Thoracic aorta (tissue), 2 donors: ENCODE measurements around the gene PLXNA3. TPM values are rescaled to one million over a fixed set of nuclear protein-coding genes. Genes with fewer than 3 reads are reported as not detected.

Source experiments
- ATAC-seq: fragments of 150-250 bp; one replicate; pipeline ENCODE4 v1.8.0; 2017; ENCODE audit warnings: low read depth; ENCODE audit not compliant: insufficient number of reproducible peaks, low FRiP score
- DNase-seq: peaks from one replicate; pipeline ENCODE4 v3.0.0-alpha.2; 2020; ENCODE audit warnings: low spot score
- H3K27ac ChIP-seq, 2 donors: fragments of 200-600 bp; sonication (generic); 1 replicate in 1 of 2; 2 replicates in 1 of 2; pipeline ENCODE4 v1.5.1; 2016; ENCODE audit warnings: mild to moderate bottlenecking in 2 of 2, moderate library complexity in 2 of 2
- H3K27me3 ChIP-seq: fragments of 200-600 bp; sonication (generic); replicated peaks from 2 replicates; pipeline ENCODE4 v1.6.0; 2016; ENCODE audit warnings: mild to moderate bottlenecking; ENCODE audit not compliant: insufficient read depth
- H3K36me3 ChIP-seq: fragments of 200-600 bp; sonication (generic); one replicate; pipeline ENCODE4 v1.5.1; 2016
- H3K4me1 ChIP-seq, 2 donors: fragments of 200-600 bp; sonication (generic); 1 replicate in 1 of 2; 2 replicates in 1 of 2; pipeline versions ENCODE4 v1.5.1 to v1.6.0; 2016; ENCODE audit warnings: low read depth in 2 of 2, mild to moderate bottlenecking in 1 of 2; ENCODE audit not compliant: control insufficient read depth in 1 of 2
- H3K4me3 ChIP-seq: fragments of 200-600 bp; sonication (generic); 2 replicates; pipeline ENCODE4 v1.5.1; 2016; ENCODE audit warnings: mild to moderate bottlenecking
- H3K9me3 ChIP-seq: fragments of 200-600 bp; sonication (generic); 2 replicates; pipeline ENCODE4 v1.5.1; 2016
- CTCF ChIP-seq: fragments of 200-600 bp; sonication (generic); IDR thresholded peaks from one replicate; pipeline ENCODE4 v1.5.1; 2019; ENCODE audit warnings: antibody characterized with exemption
- total RNA-seq, 2 donors: library from RNA; depleted of rRNA; stranded (reverse); fragments of >200 nt; gene quantifications; one replicate each; pipeline versions ENCODE4 v1.1.0 to v1.2.3, GENCODE V29; 2016

The PLXNA3 gene
- total RNA-seq, 2 donors from 2014 or later = 39.3 to 40.9 TPM

GRCh38 chrX:154436374-154436982 lies 21.6 kb upstream of the PLXNA3 start:
- no peak for TF ChIP-seq CTCF
- H3K27ac ChIP-seq = peak overlapping the region; percentile 71 to 72
- H3K4me1 ChIP-seq = peaks cover 0 to 13% of the 10 kb centered on the region in 2 donors
- DNase-seq (no peak), ATAC-seq (no peak)
- peak overlapping the region; percentile 78 for H3K4me3 ChIP-seq
- no peaks in the 10 kb centered on the region for H3K36me3 ChIP-seq
- H3K27me3 ChIP-seq = no peaks in the 10 kb centered on the region
- H3K9me3 ChIP-seq = no peaks in the 10 kb centered on the region

DNA sequence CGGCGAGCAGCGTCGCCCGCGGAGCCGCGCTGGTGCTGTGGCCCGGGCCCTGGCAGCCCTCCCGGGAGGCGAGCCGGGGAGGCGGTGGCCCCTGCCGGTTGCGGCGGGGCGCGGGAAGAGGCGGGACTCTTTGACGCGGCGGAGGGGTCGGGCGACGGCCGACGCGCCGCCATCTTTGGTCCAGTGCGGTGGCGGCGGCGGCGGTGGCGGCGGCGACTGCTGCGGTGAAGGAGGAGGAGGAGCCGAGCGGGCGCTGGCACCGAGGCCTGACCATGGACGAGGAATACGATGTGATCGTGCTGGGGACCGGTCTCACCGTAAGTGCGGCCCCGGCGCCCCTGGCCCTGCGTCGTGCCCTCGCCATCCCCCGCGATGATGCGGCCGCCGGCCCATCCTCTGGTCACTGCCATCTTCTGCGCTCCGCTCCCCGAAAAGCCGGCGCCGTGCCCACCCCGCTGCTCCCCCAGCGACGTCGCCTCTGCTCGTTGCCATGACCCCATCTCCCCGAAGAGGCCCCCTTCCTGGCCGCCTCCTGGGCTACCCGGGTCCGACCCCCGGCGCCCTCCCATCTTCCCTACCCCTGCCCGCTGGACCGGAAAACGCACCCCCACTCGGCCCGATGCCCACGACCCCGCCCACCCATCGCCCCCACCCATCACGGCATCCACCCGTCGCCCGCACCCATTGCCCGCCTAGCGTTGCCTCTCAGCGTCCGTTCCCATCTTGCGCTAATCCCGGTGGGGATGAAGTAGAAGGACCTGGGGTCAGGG lies 20.9 kb upstream of the PLXNA3 start, which contains the start of gene GDI1:
TSS of gene GDI1 (plus strand) at position 172 of the 770 bp plus-strand sequence. CDS start at position 273, 101 bp downstream.
- H3K4me3 ChIP-seq = peak within 1 kb of the TSS; percentile 78
- no peak for TF ChIP-seq CTCF
- ATAC-seq = peak; percentile 41
- no peaks in the 10 kb centered on the region for H3K27me3 ChIP-seq
- DNase-seq = no peak
- peak within 1 kb of the TSS; percentile 71 to 72 for H3K27ac ChIP-seq
- H3K4me1 ChIP-seq = peaks cover 0 to 13% of the 10 kb centered on the region in 2 donors
- no peaks in the 10 kb centered on the region for H3K36me3 ChIP-seq
- H3K9me3 ChIP-seq = no peaks in the 10 kb centered on the region

DNA sequence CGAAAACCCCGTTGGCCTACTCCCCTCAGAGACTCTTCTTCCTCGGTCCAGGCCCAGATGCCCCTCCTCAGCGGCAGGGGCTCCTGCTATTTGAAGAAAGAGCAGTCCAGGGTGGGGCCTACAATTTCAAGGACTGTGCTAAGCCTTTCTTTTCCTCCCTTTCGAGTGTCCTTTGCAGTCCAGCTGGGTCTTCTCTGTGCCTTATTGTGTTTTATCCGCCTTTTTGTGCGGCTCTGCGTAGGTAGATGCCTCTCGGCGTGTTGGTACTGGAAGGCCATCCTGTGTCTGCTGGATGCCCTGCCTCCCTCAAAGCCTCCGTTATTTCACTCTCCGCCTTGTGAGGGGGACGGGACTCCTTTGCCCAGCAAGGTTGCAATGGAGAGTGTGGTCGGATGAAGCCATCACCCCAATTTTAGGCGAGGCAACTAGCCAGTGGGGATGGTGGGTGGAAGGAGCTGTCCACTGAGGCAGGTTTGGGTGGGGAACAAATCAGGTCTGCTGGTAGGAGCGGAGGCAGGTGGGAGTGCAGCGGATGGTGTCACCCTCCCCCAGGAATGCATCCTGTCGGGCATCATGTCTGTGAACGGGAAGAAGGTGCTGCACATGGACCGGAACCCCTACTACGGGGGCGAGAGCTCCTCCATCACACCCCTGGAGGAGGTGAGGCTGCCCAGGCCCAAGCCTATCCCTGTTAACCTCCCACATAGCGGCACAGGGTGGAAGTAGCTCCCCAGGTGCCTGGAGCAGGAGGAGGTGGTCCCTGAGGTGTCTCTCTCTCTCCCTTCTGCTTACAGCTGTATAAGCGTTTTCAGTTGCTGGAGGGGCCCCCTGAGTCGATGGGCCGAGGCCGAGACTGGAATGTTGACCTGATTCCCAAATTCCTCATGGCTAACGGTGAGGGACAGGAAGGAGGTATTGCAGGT lies 19.8 kb upstream of the PLXNA3 start:
- Histone ChIP-seq H3K9me3 (no peaks in the 10 kb centered on the region), H3K4me1 (peaks cover 0 to 14% of the 10 kb centered on the region in 2 donors), H3K27me3 (no peaks in the 10 kb centered on the region), H3K4me3 (peak overlapping the region; percentile 78), H3K36me3 (no peaks in the 10 kb centered on the region), H3K27ac (peak overlapping the region in 1 of 2 donors; percentile 71)
- ATAC-seq (no peak), DNase-seq (no peak)
- no peak for TF ChIP-seq CTCF

- DNase-seq (no peak), ATAC-seq (no peak)
- Histone ChIP-seq H3K27ac (no peak overlapping the region), H3K27me3 (no peaks in the 10 kb centered on the region), H3K36me3 (no peaks in the 10 kb centered on the region), H3K4me3 (no peak overlapping the region), H3K9me3 (no peaks in the 10 kb centered on the region), H3K4me1 (peaks cover under 1 to 20% of the 10 kb centered on the region in 2 donors)
- no peak for TF ChIP-seq CTCF
These were observed 18.2 kb upstream of the PLXNA3 start for GRCh38 chrX:154439841-154440240.
